ENCODE results near the gene ZNF425. TPM values are rescaled to one million over a fixed set of nuclear protein-coding genes. Genes with fewer than 3 reads are reported as not detected.

The ZNF425 gene
- total RNA-seq, 4 donors from 2014 or later, result 1.8 to 4.8 (median 3.7) TPM

GRCh38 chr7:149090397-149091195 lies 35.5 kb downstream of the ZNF425 start, which contains the start of gene ZNF786:
Gene ZNF786 (minus strand): TSS chr7:149090718. CDS start chr7:149090640, 78 bp downstream.
- no peaks in the 10 kb centered on the region for H3K9me3 ChIP-seq

GRCh38 chr7:149087376-149087775 lies 38.7 kb downstream of the ZNF425 start:
- Histone ChIP-seq H3K4me1 (peaks cover 8 to 21% (median 11%) of the 10 kb centered on the region in 3 donors), H3K4me3 (no peak overlapping the region), H3K27ac (no peak overlapping the region), H3K27me3 (no peaks in the 10 kb centered on the region), H3K9me3 (no peaks in the 10 kb centered on the region), H3K36me3 (peaks cover 0 to 15% (median 0%) of the 10 kb centered on the region in 3 donors)
- WGBS, 2 donors, result 94 to 98% methylated on average over 5 to 6 of the region's 6 CpGs
- TF ChIP-seq, protein P1, sequence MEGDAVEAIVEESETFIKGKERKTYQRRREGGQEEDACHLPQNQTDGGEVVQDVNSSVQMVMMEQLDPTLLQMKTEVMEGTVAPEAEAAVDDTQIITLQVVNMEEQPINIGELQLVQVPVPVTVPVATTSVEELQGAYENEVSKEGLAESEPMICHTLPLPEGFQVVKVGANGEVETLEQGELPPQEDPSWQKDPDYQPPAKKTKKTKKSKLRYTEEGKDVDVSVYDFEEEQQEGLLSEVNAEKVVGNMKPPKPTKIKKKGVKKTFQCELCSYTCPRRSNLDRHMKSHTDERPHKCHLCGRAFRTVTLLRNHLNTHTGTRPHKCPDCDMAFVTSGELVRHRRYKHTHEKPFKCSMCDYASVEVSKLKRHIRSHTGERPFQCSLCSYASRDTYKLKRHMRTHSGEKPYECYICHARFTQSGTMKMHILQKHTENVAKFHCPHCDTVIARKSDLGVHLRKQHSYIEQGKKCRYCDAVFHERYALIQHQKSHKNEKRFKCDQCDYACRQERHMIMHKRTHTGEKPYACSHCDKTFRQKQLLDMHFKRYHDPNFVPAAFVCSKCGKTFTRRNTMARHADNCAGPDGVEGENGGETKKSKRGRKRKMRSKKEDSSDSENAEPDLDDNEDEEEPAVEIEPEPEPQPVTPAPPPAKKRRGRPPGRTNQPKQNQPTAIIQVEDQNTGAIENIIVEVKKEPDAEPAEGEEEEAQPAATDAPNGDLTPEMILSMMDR (IDR thresholded peaks at IDR 0.05), result no peak
- no peak for TF ChIP-seq POLR2A (IDR thresholded peaks at IDR 0.05)
- intact Hi-C loops (cut with DNase I), result no loop called here
- no peak for DNase-seq

More at GRCh38 chr7:149090397-149091195, 35.5 kb downstream of the ZNF425 start, which contains the start of gene ZNF786:
- Histone ChIP-seq H3K27me3 (no peaks in the 10 kb centered on the region), H3K36me3 (no peaks in the 10 kb centered on the region), H3K27ac (peak within 1 kb of the TSS; percentile 96 to 98 (median 98)), H3K4me3 (peak within 1 kb of the TSS; percentile 80 to 97 (median 92)), H3K4me1 (peaks cover 8 to 21% (median 11%) of the 10 kb centered on the region in 3 donors)
- intact Hi-C loops (cut with DNase I), result loop anchor here (5.0 kb wide), 1 partner anchor 83 kb away; no protein-coding TSS in a partner anchor
- WGBS, 2 donors, result 0% methylated on average over 8 of the region's 77 CpGs; no CpG with 5 or more reads in 1 of the 2 donors
- DNase-seq, result peak; percentile 50
- TF ChIP-seq, protein P1 (IDR thresholded peaks at IDR 0.05), result peak; percentile 93 to 99 (median 96)
- TF ChIP-seq POLR2A (IDR thresholded peaks at IDR 0.05), result peak in 3 of 4 donors; percentile 56 to 88 (median 86)

GRCh38 chr7:149085866-149086265 lies 40.3 kb downstream of the ZNF425 start:
- WGBS, 2 donors, result 58 to 71% methylated on average over 1 of the region's 1 CpG

DNA sequence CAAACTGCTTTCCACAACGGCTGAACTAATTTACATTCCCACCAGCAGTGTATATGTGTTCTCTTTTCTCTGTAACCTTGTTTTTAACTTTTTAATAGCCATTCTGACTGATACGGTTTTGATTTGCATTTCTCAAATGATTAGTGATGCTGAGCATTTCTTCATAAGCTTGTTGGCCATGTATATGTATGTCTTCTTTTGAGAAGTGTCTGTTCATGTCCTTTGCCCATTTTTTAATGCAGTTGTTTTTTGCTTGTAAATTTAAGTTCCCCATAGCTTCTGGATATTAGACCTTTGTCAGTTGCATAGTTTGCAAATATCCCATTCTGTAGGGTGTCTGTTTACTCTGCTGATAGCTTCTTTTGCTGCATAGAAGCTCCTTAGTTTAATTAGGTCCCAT lies 41.7 kb downstream of the ZNF425 start:
- 88 to 91% methylated on average over 2 of the region's 2 CpGs for WGBS, 2 donors
- intact Hi-C loops (cut with DNase I), result no loop called here
- Histone ChIP-seq H3K4me3 (no peak overlapping the region), H3K27me3 (no peaks in the 10 kb centered on the region), H3K36me3 (peaks cover 0 to 24% (median 0%) of the 10 kb centered on the region in 3 donors), H3K4me1 (peaks cover 3 to 6% (median 4%) of the 10 kb centered on the region in 3 donors), H3K9me3 (no peaks in the 10 kb centered on the region), H3K27ac (no peak overlapping the region)
- TF ChIP-seq, protein P1 (IDR thresholded peaks at IDR 0.05), result no peak
- no peak for TF ChIP-seq POLR2A (IDR thresholded peaks at IDR 0.05)
- no peak for DNase-seq

More at GRCh38 chr7:149085866-149086265, 40.3 kb downstream of the ZNF425 start:
- Histone ChIP-seq H3K27me3 (no peaks in the 10 kb centered on the region), H3K9me3 (no peaks in the 10 kb centered on the region), H3K4me3 (no peak overlapping the region), H3K4me1 (peaks cover 8 to 13% (median 9%) of the 10 kb centered on the region in 3 donors), H3K27ac (no peak overlapping the region), H3K36me3 (peaks cover 0 to 15% (median 0%) of the 10 kb centered on the region in 3 donors)
- intact Hi-C loops (cut with DNase I), result no loop called here
- DNase-seq, result no peak
- TF ChIP-seq, protein P1 (IDR thresholded peaks at IDR 0.05), result no peak
- no peak for TF ChIP-seq POLR2A (IDR thresholded peaks at IDR 0.05)

DNA sequence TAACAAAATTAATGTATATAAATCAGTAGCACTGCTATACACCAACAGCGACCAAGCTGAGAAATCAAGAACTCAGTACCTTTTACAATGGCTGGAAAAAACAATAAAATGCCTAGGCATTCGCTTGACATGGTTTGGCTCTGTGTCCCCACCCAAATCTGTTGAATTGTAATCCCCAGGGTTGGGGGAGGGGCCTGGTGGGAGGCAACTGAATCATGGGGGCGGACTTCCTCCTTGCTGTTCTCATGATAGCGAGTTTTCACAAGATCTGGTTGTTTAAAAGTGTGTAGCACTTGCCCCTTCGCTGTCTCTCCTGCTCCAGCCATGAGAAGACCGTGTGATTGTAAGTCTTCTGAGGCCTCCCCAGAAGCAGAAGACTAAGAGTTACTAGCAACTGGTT lies 44.2 kb downstream of the ZNF425 start:
- Histone ChIP-seq H3K4me3 (no peak overlapping the region), H3K4me1 (no peaks in the 10 kb centered on the region), H3K9me3 (no peaks in the 10 kb centered on the region), H3K27ac (no peak overlapping the region), H3K27me3 (no peaks in the 10 kb centered on the region), H3K36me3 (peaks cover 0 to 24% (median 0%) of the 10 kb centered on the region in 3 donors)
- intact Hi-C loops (cut with DNase I), result no loop called here
- TF ChIP-seq POLR2A (IDR thresholded peaks at IDR 0.05), result no peak
- TF ChIP-seq, protein P1 (IDR thresholded peaks at IDR 0.05), result no peak
- no peak for DNase-seq
- WGBS, 2 donors, result 87 to 92% methylated on average over 6 of the region's 6 CpGs
